Stimulated activated CD4-positive, alpha-beta T cell treated with anti-CD3 and anti-CD28 coated beads, Interleukin-12 subunit alpha, Interleukin-12 subunit beta, amount 100 ng/mL, for 4 hours (primary cell): ENCODE results near the gene GPA33.
A peak's percentile ranks its signal among the peaks of the same experiment; 100 is the strongest.

Experiments used
- DNase-seq: peaks from one replicate; pipeline ENCODE4 v3.0.0-alpha.2; 2020

GPA33 gene

GRCh38 chr1:167083871-167084270, 6.3 kb downstream of the GPA33 start:
- DNase-seq = no peak

GRCh38 chr1:167083066-167083665, 7.0 kb downstream of the GPA33 start:
- DNase-seq = no peak

- DNase-seq = no peak
These were observed 7.6 kb downstream of the GPA33 start for GRCh38 chr1:167082511-167083027.

- DNase-seq = no peak
These were observed 8.5 kb downstream of the GPA33 start for GRCh38 chr1:167081594-167082156.

GRCh38 chr1:167077868-167078210, 12.3 kb downstream of the GPA33 start:
- no peak for DNase-seq

GRCh38 chr1:167077128-167077867, 12.9 kb downstream of the GPA33 start:
- DNase-seq = no peak

- DNase-seq = no peak
These were observed 14.0 kb downstream of the GPA33 start for GRCh38 chr1:167076136-167076710.

GRCh38 chr1:167071286-167071685, 18.9 kb downstream of the GPA33 start:
- DNase-seq = no peak

GRCh38 chr1:167068761-167069160, 21.4 kb downstream of the GPA33 start:
- DNase-seq = no peak

GRCh38 chr1:167067904-167068303, 22.3 kb downstream of the GPA33 start:
- DNase-seq = no peak

- DNase-seq = peak; percentile 80
These were observed 23.6 kb downstream of the GPA33 start for GRCh38 chr1:167066333-167067122.

- DNase-seq = no peak
These were observed 24.7 kb downstream of the GPA33 start for GRCh38 chr1:167065471-167065870.

GRCh38 chr1:167064621-167065020, 25.6 kb downstream of the GPA33 start:
- DNase-seq = no peak

- no peak for DNase-seq
These were observed 29.1 kb downstream of the GPA33 start for GRCh38 chr1:167061073-167061464.

GRCh38 chr1:167060141-167061072, 29.8 kb downstream of the GPA33 start:
- DNase-seq = no peak

- no peak for DNase-seq
These were observed 30.4 kb downstream of the GPA33 start for GRCh38 chr1:167059809-167060107.

GRCh38 chr1:167059045-167059808, 30.9 kb downstream of the GPA33 start:
- DNase-seq = peak; percentile 75

GRCh38 chr1:167057241-167057688, 32.9 kb downstream of the GPA33 start:
- DNase-seq = no peak

GRCh38 chr1:167056529-167057231, 33.5 kb downstream of the GPA33 start:
- DNase-seq = no peak

- DNase-seq = no peak
These were observed 35.1 kb downstream of the GPA33 start for GRCh38 chr1:167054946-167055630.
